Activated naive CD8-positive, alpha-beta T cell treated with anti-CD3 and anti-CD28 coated beads, Interleukin-2, amount 10 ng/mL, durations not matched to agents 7 days and 5 days (primary cell): ENCODE results near the gene ANKZF1. TPM values are rescaled to one million over a fixed set of nuclear protein-coding genes. Genes with fewer than 3 reads are reported as not detected.

Experiments
- ATAC-seq: fragments of 150-1000 bp; cut with Tn5 transposase; one replicate; pipeline ENCODE4 v1.10.0; 2021; ENCODE audit warnings: low read depth, moderate library complexity
- POLR2A ChIA-PET: fragments of 350-600 bp; sonication (Branson Sonifier 250); formaldehyde crosslinking; loops from one replicate; lab custom pipeline; 2021; ENCODE audit warnings: antibody characterized with exemption; lab: Charles Lee
- DNase-seq: peaks from one replicate; pipeline ENCODE4 v3.0.0; 2021
- H3K27ac Mint-ChIP-seq: one replicate; pipeline ENCODE4 v1.8.0; 2022; ENCODE audit warnings: mild to moderate bottlenecking, mixed read lengths
- H3K27me3 Mint-ChIP-seq: one replicate; pipeline ENCODE4 v1.8.0; 2022; ENCODE audit warnings: mild to moderate bottlenecking, moderate library complexity, mixed read lengths
- H3K36me3 Mint-ChIP-seq: one replicate; pipeline ENCODE4 v1.8.0; 2021; ENCODE audit warnings: mild to moderate bottlenecking, mixed read lengths
- H3K4me1 Mint-ChIP-seq: one replicate; pipeline ENCODE4 v1.8.0; 2021; ENCODE audit warnings: mixed read lengths
- H3K4me3 Mint-ChIP-seq: one replicate; pipeline ENCODE4 v1.8.0; 2022; ENCODE audit warnings: mild to moderate bottlenecking, moderate library complexity, mixed read lengths
- H3K9me3 Mint-ChIP-seq: one replicate; pipeline ENCODE4 v1.8.0; 2021; ENCODE audit warnings: mixed read lengths
- total RNA-seq, 2 experiments: library from RNA; stranded (reverse); gene quantifications; one replicate each; pipeline ENCODE4 v1.2.3, GENCODE V29; 2021

The ANKZF1 gene
- total RNA-seq, 2 experiments from 2014 or later = 170 to 177 TPM

DNA sequence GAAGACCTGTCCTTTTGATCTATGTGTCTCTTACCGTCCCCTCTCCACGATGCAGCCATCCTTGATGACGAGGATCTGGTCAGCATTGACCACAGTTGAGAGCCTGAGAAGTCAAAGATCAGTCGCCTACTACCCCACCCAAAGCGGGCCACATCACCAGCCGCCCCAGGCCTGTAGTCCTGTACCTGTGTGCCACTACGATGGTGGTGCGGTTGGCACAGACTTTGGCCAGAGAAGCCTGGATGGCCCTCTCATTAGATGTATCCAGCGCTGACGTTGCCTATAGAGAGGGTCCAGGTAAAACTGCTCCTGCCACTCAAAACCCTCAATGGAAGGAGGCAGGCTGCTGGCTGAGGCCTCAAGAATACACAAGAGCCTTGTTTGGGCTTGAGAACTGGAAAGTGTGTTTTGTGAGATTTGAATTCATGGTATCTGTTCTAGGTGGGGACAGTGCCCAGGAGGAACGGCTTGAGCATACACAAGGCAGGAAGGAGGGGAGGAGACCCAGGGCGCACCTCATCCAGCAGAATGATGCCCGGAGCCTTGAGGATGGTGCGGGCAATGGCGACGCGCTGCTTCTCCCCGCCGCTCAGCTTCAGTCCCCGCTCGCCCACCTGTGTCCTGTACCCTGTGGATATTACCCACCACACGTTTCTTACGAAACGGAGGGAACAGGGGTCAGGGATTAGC is 19.3 kb upstream of the ANKZF1 start:
- no peaks in the 10 kb centered on the region for H3K27me3 Mint-ChIP-seq
- peak overlapping the region; percentile 62 for H3K4me3 Mint-ChIP-seq
- no peak for DNase-seq
- ATAC-seq = no peak
- H3K4me1 Mint-ChIP-seq = peaks cover 52% of the 10 kb centered on the region
- POLR2A ChIA-PET = interaction anchor here (0.8 to 5.2 kb wide), 8 partner anchors 9 to 51 kb away, joined by 3 to 92 read pairs (median 7); partner anchors contain the start of genes ANKZF1, ATG9A and CNPPD1
- no peaks in the 10 kb centered on the region for H3K9me3 Mint-ChIP-seq
- H3K27ac Mint-ChIP-seq = peak overlapping the region; percentile 88
- peaks cover 19% of the 10 kb centered on the region for H3K36me3 Mint-ChIP-seq

- Mint-ChIP-seq H3K36me3 (peaks cover 19% of the 10 kb centered on the region), H3K27me3 (no peaks in the 10 kb centered on the region), H3K4me1 (peaks cover 48% of the 10 kb centered on the region), H3K4me3 (peak overlapping the region; percentile 63), H3K9me3 (no peaks in the 10 kb centered on the region), H3K27ac (peak overlapping the region; percentile 93)
- ATAC-seq (no peak), DNase-seq (no peak)
- POLR2A ChIA-PET = interaction anchor here (0.7 to 1.9 kb wide), 13 partner anchors 10 to 152 kb away, joined by 3 to 31 read pairs (median 5); partner anchors contain the start of genes ANKZF1, ATG9A, CNPPD1 and TUBA4A
These were observed 18.7 kb upstream of the ANKZF1 start for GRCh38 chr2:219210886-219211362.

DNA sequence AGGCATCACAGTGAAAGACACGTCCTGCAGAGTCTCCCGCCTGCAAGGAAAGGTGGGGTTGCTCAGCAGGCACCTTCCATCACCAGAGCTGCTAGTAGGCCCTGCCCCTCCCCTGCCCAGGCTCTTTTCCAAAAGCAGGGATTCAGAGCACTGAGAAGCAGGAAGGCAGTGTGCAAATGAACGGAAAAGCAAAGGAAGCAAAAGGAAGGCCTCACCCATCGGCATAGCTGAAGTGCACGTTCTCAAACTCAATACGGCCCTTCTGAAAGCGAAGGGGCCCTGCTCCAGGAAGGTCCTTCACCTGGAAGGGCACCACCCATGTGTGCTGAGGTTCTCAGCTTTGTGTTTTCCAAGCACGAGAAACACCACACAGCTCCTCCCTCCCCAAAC is 16.6 kb upstream of the ANKZF1 start:
- Mint-ChIP-seq H3K27me3 (no peaks in the 10 kb centered on the region), H3K36me3 (peaks cover 22% of the 10 kb centered on the region), H3K9me3 (no peaks in the 10 kb centered on the region), H3K4me1 (peaks cover 45% of the 10 kb centered on the region), H3K4me3 (no peak overlapping the region), H3K27ac (peak overlapping the region; percentile 34)
- DNase-seq (no peak), ATAC-seq (no peak)
- POLR2A ChIA-PET = interaction anchor here (1.2 kb wide), 1 partner anchor 36 kb away, joined by 3 read pairs; the partner anchor contains the start of gene CNPPD1

GRCh38 chr2:219213486-219214071 is 16.0 kb upstream of the ANKZF1 start:
- DNase-seq = no peak
- H3K4me3 Mint-ChIP-seq = no peak overlapping the region
- no peaks in the 10 kb centered on the region for H3K27me3 Mint-ChIP-seq
- no peak for ATAC-seq
- H3K36me3 Mint-ChIP-seq = peaks cover 17% of the 10 kb centered on the region
- H3K4me1 Mint-ChIP-seq = peaks cover 40% of the 10 kb centered on the region
- peak overlapping the region; percentile 34 for H3K27ac Mint-ChIP-seq
- H3K9me3 Mint-ChIP-seq = no peaks in the 10 kb centered on the region
- POLR2A ChIA-PET = interaction anchor here (1.2 to 1.4 kb wide), 2 partner anchors 37 to 38 kb away, joined by 3 to 5 read pairs; partner anchors contain the start of gene CNPPD1

- POLR2A ChIA-PET = interaction anchor here (1.4 kb wide), 1 partner anchor 39 kb away, joined by 5 read pairs; no protein-coding TSS in a partner anchor
- Mint-ChIP-seq H3K4me3 (no peak overlapping the region), H3K36me3 (peaks cover 17% of the 10 kb centered on the region), H3K27me3 (no peaks in the 10 kb centered on the region), H3K4me1 (peaks cover 37% of the 10 kb centered on the region), H3K27ac (peak overlapping the region; percentile 28), H3K9me3 (no peaks in the 10 kb centered on the region)
- no peak for DNase-seq
- no peak for ATAC-seq
These were observed 15.5 kb upstream of the ANKZF1 start for GRCh38 chr2:219214141-219214540.

DNA sequence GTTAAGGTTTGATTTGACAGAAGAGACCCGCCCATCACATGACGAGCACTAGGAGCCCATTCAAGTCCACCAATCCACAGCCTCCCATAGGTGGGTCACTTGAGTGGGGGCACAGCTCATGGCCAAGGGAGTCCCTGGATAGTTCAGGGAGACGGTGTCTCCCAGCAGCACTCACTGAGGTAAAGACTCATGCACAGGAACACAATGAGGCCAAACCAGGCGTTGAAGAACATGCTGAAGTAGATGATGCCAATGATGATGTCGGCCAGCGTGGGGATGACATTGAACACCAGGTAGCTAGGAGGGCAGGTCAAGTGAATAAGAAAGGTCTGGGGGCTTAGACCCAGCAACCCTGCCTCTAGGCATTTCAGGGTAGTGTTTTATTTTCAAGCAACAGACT is 14.8 kb upstream of the ANKZF1 start:
- ATAC-seq (no peak), DNase-seq (no peak)
- Mint-ChIP-seq H3K4me3 (no peak overlapping the region), H3K9me3 (no peaks in the 10 kb centered on the region), H3K36me3 (peaks cover 19% of the 10 kb centered on the region), H3K27me3 (no peaks in the 10 kb centered on the region), H3K27ac (no peak overlapping the region), H3K4me1 (peaks cover 32% of the 10 kb centered on the region)
- POLR2A ChIA-PET = interaction anchor here (1.4 kb wide), 2 partner anchors 9 to 39 kb away, joined by 5 to 8 read pairs; partner anchors contain the start of gene ZFAND2B

DNA sequence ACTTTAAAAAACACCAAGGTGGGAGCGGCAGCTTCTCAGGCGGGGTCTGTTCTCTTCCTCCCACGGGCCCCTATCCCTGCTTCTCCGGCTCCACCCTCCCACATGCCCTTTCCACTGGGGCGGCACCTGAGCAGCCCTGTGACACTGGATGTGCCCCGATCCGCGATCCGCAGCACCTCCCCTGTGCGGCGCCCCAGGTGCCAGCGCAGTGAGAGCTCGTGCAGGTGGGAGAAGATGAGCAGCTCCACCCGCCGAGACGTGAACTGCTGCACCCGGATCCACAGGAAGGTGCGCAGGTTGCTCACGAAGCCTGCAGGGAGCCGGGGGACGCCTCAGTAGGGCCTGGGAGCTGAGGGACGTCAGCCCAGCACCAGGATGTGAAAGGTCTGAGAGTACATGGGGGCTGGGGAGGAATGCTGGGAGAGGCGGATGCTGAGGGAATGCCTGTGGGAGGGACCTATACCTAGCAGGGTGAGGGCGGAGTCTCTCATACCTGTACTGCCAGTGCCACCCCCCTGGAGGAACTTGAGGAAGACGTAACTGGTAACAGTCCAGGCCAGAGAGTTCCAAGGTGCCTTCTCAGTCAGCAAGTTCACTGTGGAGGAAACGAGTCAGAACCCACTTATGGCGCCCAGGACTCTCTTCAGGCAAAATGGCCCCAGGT is 13.6 kb upstream of the ANKZF1 start:
- H3K27ac Mint-ChIP-seq = no peak overlapping the region
- POLR2A ChIA-PET = interaction anchor here (0.7 to 3.7 kb wide), 5 partner anchors 10 to 39 kb away, joined by 3 to 34 read pairs (median 7); partner anchors contain the start of genes ANKZF1, ATG9A, CNPPD1 and STK16
- no peak for ATAC-seq
- H3K27me3 Mint-ChIP-seq = no peaks in the 10 kb centered on the region
- no peaks in the 10 kb centered on the region for H3K9me3 Mint-ChIP-seq
- DNase-seq = no peak
- H3K4me1 Mint-ChIP-seq = peaks cover 23% of the 10 kb centered on the region
- no peak overlapping the region for H3K4me3 Mint-ChIP-seq
- peaks cover 18% of the 10 kb centered on the region for H3K36me3 Mint-ChIP-seq

DNA sequence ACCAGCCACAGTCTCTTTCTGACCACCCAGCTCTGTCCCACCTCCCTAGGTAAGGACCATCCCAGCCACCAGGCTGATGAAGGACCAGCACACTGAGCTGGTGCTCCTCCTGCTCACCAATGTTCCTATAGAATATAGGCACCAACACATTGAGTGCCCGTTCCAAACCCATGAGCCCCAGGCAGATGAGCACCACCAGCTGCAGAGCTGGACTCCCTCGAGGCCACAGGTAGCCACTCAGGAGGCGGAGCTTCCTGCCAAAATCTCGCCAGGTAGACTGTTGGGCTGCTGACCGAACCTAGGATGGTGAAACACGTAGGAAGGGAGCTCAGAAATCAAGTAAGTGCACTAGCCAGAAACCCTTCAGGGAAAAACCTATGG is 13.1 kb upstream of the ANKZF1 start:
- Mint-ChIP-seq H3K4me1 (peaks cover 18% of the 10 kb centered on the region), H3K36me3 (peaks cover 17% of the 10 kb centered on the region), H3K9me3 (no peaks in the 10 kb centered on the region), H3K27me3 (no peaks in the 10 kb centered on the region), H3K4me3 (peak overlapping the region; percentile 35), H3K27ac (no peak overlapping the region)
- DNase-seq (no peak), ATAC-seq (no peak)
- POLR2A ChIA-PET = interaction anchor here (1.1 to 3.7 kb wide), 3 partner anchors 10 to 29 kb away, joined by 3 to 34 read pairs (median 7); partner anchors contain the start of genes ANKZF1, ATG9A, STK16 and ZFAND2B

- H3K27ac Mint-ChIP-seq = peak overlapping the region; percentile 65
- H3K4me1 Mint-ChIP-seq = peaks cover 17% of the 10 kb centered on the region
- POLR2A ChIA-PET = interaction anchor here (0.9 to 3.7 kb wide), 10 partner anchors 11 to 61 kb away, joined by 3 to 34 read pairs (median 7); partner anchors contain the start of genes ANKZF1, ATG9A, CNPPD1 and DNAJB2
- no peak for DNase-seq
- peak; percentile 39 for ATAC-seq
- H3K27me3 Mint-ChIP-seq = no peaks in the 10 kb centered on the region
- H3K9me3 Mint-ChIP-seq = no peaks in the 10 kb centered on the region
- H3K36me3 Mint-ChIP-seq = peaks cover 15% of the 10 kb centered on the region
- peak overlapping the region; percentile 82 for H3K4me3 Mint-ChIP-seq
These were observed 11.3 kb upstream of the ANKZF1 start for GRCh38 chr2:219218217-219218731.

DNA sequence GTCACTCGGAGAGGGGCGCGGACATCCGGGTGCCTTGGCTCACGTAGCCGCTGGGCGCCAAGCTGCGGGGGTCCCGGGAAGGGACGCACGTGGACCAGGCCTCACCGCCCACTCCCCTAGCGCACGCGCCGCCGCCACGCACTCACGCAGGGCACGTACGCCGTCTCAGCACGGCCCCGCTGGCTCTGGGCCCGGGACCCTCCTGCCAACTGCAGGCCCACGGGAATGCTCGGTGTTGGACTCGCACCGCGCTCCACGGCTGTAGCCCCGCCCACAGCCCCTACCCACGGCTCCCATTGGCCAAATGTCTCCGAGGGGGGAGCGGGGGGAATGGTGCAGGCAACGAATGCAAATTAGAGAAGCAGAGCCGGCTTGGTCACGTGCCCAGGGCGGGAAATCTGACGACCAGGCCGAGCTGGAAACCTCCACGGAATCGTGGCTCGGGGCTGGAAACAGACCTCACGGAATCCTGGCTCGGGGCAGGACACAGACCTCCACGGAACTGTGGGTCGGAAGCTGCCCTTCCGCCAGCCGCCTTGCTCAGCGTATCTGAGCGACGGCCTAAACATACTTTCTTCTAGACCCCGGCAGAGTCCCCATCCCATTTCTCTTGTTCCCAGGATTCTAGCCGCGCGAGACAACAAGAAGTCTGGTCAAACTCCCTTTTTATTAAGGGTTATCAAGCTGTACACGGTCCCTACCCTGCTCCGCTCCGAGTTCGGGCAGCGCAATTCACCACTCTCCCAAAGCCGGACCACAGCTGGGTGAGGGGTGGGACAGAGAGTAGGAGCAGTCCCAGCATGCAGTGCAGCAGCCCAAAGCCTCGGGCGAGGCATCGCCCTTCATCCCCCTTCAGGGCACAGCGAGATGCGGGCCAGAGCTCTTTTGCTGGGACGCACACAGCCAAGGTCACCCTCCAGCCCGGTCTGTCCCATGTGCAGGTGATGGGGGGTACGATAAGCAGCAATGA is 10.6 kb upstream of the ANKZF1 start, which contains the start of gene ABCB6:
Gene ABCB6, minus strand, starts transcription at position 227 of the 970 bp plus-strand sequence. CDS start 285 bp downstream, outside the sequence.
- Mint-ChIP-seq H3K9me3 (no peaks in the 10 kb centered on the region), H3K4me1 (peaks cover 15% of the 10 kb centered on the region), H3K27ac (peak within 1 kb of the TSS; percentile 65), H3K4me3 (peak within 1 kb of the TSS; percentile 82), H3K36me3 (peaks cover 15% of the 10 kb centered on the region), H3K27me3 (no peaks in the 10 kb centered on the region)
- POLR2A ChIA-PET = interaction anchor here (0.7 to 3.7 kb wide), 11 partner anchors 10 to 76 kb away, joined by 3 to 34 read pairs (median 6); partner anchors contain the start of genes ANKZF1, ATG9A, CNPPD1 and DNAJB2
- peak; percentile 86 for ATAC-seq
- peak; percentile 82 for DNase-seq

GRCh38 chr2:219219784-219220532 is 9.6 kb upstream of the ANKZF1 start:
- no peak for ATAC-seq
- H3K27ac Mint-ChIP-seq = no peak overlapping the region
- no peaks in the 10 kb centered on the region for H3K27me3 Mint-ChIP-seq
- DNase-seq = no peak
- no peak overlapping the region for H3K4me3 Mint-ChIP-seq
- POLR2A ChIA-PET = interaction anchor here (1.1 to 3.7 kb wide), 7 partner anchors 9 to 59 kb away, joined by 3 to 34 read pairs (median 6); partner anchors contain the start of genes ANKZF1, ATG9A, CNPPD1 and DNAJB2
- H3K9me3 Mint-ChIP-seq = no peaks in the 10 kb centered on the region
- peaks cover 15% of the 10 kb centered on the region for H3K36me3 Mint-ChIP-seq
- peaks cover 13% of the 10 kb centered on the region for H3K4me1 Mint-ChIP-seq
